Kidney epithelial cell (primary cell): ENCODE data around the gene GRIA1. TPM values are rescaled to one million over a fixed set of nuclear protein-coding genes. Genes with fewer than 3 reads are reported as not detected.
"Not testable (repeated sequence)": the region's sequence is repeated elsewhere in the genome, so short reads cannot be mapped to it uniquely, and the experiment has no call there.

Source experiments
- DNase-seq: peaks from one replicate; pipeline ENCODE4 v3.0.0-alpha.2; 2010; ENCODE audit warnings: low read depth
- H3K27me3 ChIP-seq: 2 replicates; pipeline ENCODE4 v1.6.0; 2011; ENCODE audit warnings: low read length; ENCODE audit not compliant: control insufficient read depth, insufficient read depth
- H3K36me3 ChIP-seq: 2 replicates; pipeline ENCODE4 v1.5.1; 2011; ENCODE audit warnings: low read length; ENCODE audit not compliant: control insufficient read depth, insufficient read depth
- H3K4me3 ChIP-seq: 2 replicates; pipeline ENCODE4 v1.5.1; 2011; ENCODE audit warnings: low read depth, mild to moderate bottlenecking, control low read depth, low read length
- CTCF ChIP-seq: IDR thresholded peaks from 2 replicates; pipeline ENCODE4 v1.5.1; 2011; ENCODE audit warnings: mild to moderate bottlenecking, moderate library complexity, low read length, control low read depth, inconsistent platforms; ENCODE audit not compliant: insufficient read depth, poor library complexity, severe bottlenecking
- total RNA-seq: library from RNA; depleted of rRNA; stranded (reverse); fragments of >200 nt; gene quantifications from 2 replicates; pipeline ENCODE4 v1.2.3, GENCODE V29; 2015

Gene GRIA1
- total RNA-seq, 1 donor from 2014 or later: not detected

GRCh38 chr5:153719324-153719723, 228.9 kb downstream of the GRIA1 start:
- Histone ChIP-seq H3K36me3 (no peaks in the 10 kb centered on the region), H3K27me3 (no peaks in the 10 kb centered on the region), H3K4me3 (no peak overlapping the region)
- DNase-seq: no peak
- no peak for TF ChIP-seq CTCF

GRCh38 chr5:153723022-153723610, 232.6 kb downstream of the GRIA1 start:
- H3K27me3 ChIP-seq, DNase-seq: not testable (repeated sequence)

GRCh38 chr5:153742060-153742459, 251.6 kb downstream of the GRIA1 start:
- TF ChIP-seq CTCF: no peak
- Histone ChIP-seq H3K27me3 (no peaks in the 10 kb centered on the region), H3K36me3 (no peaks in the 10 kb centered on the region), H3K4me3 (no peak overlapping the region)
- DNase-seq: no peak

More at GRCh38 chr5:153723022-153723610, 232.6 kb downstream of the GRIA1 start:
- H3K36me3 ChIP-seq, H3K4me3 ChIP-seq: not testable (repeated sequence)

GRCh38 chr5:153744751-153745150, 254.3 kb downstream of the GRIA1 start:
- Histone ChIP-seq H3K27me3 (no peaks in the 10 kb centered on the region), H3K36me3 (no peaks in the 10 kb centered on the region), H3K4me3 (no peak overlapping the region)
- no peak for TF ChIP-seq CTCF
- no peak for DNase-seq

- TF ChIP-seq CTCF: no peak
- DNase-seq: no peak
- no peak overlapping the region for H3K4me3 ChIP-seq
- no peaks in the 10 kb centered on the region for H3K27me3 ChIP-seq
- no peaks in the 10 kb centered on the region for H3K36me3 ChIP-seq
Observed at GRCh38 chr5:153745778-153746395, 255.4 kb downstream of the GRIA1 start.

- no peak for DNase-seq
- no peak for TF ChIP-seq CTCF
Observed at GRCh38 chr5:153746440-153746839, 256.0 kb downstream of the GRIA1 start.

More at GRCh38 chr5:153746440-153746839, 256.0 kb downstream of the GRIA1 start:
- Histone ChIP-seq H3K4me3 (no peak overlapping the region), H3K27me3 (no peaks in the 10 kb centered on the region), H3K36me3 (no peaks in the 10 kb centered on the region)
